Right cardiac atrium (tissue), 5 donors: ENCODE measurements around the gene ARID3A. TPM values are rescaled to one million over a fixed set of nuclear protein-coding genes. Genes with fewer than 3 reads are reported as not detected.
A peak's percentile ranks its signal among the peaks of the same experiment; 100 is the strongest.
"Not testable (repeated sequence)": the region's sequence is repeated elsewhere in the genome, so short reads cannot be mapped to it uniquely, and the experiment has no call there.

ENCODE experiments used
- ATAC-seq, 2 donors: fragments of 200-7000 bp; cut with Tn5 transposase; one replicate each; pipeline versions ENCODE4 v1.8.0 to v1.9.1; 2020; ENCODE audit warnings: moderate library complexity in 2 of 2, mild to moderate bottlenecking in 1 of 2
- DNase-seq, 3 donors: peaks; one replicate each; pipeline ENCODE4 v3.0.0-alpha.2; 2020
- H3K27ac ChIP-seq: one replicate; pipeline ENCODE4 v1.5.1; 2013; ENCODE audit warnings: mild to moderate bottlenecking, low read length, control low read depth, moderate library complexity
- H3K27me3 ChIP-seq: one replicate; pipeline ENCODE4 v1.6.1; 2013; ENCODE audit not compliant: control insufficient read depth, insufficient read depth
- H3K4me1 ChIP-seq: one replicate; pipeline ENCODE4 v1.6.1; 2013; ENCODE audit warnings: low read length; ENCODE audit not compliant: control insufficient read depth, insufficient read depth
- H3K4me3 ChIP-seq: one replicate; pipeline ENCODE4 v1.5.1; 2013; ENCODE audit warnings: low read length, control low read depth
- H3K9me3 ChIP-seq: one replicate; pipeline ENCODE4 v1.6.1; 2013; ENCODE audit warnings: low read length; ENCODE audit not compliant: control insufficient read depth
- WGBS: extraction: QIAGEN DNeasy Blood & Tissue Kit; methylation state at CpG from one replicate; pipeline ENCODE4 v1.1.7; 2013; 5-methylcytosine and 5-hydroxymethylcytosine counted together
- intact Hi-C, 4 donors: fragments of 100-400 bp; cut with DNase I; formaldehyde crosslinking; loops; one replicate each; pipeline versions ENCODE4 v1.11.0 to v1.14.0; 2022 to 2023
- polyA plus RNA-seq: library from polyadenylated mRNA; stranded (reverse); fragments of 200-250 nt; gene quantifications from one replicate; pipeline ENCODE4 v1.2.3, GENCODE V29; 2013
- total RNA-seq, 4 donors: library from RNA; stranded (reverse); fragmentation: NEBNext Ultra II Directional; extraction: Animal tissue kit (Norgen Biotek cat#: 25700); gene quantifications; one replicate each; pipeline ENCODE4 v1.2.1, GENCODE V29; 2021
- donor health status: healthy with polysubstance abuse.
- donor health status: DM: no; HTN: yes; CAD: no.
- donor health status: DM: no; HTN: no; CAD: no.
- donor health status: DM: no; HTN: yes; CAD: no; lungs with severe emphysema.
- donor health status: DM: yes; HTN: yes; CAD: no.

The ARID3A gene
- total and polyA plus RNA-seq, 5 donors: 3.3 to 6.2 (median 5.1) TPM

DNA sequence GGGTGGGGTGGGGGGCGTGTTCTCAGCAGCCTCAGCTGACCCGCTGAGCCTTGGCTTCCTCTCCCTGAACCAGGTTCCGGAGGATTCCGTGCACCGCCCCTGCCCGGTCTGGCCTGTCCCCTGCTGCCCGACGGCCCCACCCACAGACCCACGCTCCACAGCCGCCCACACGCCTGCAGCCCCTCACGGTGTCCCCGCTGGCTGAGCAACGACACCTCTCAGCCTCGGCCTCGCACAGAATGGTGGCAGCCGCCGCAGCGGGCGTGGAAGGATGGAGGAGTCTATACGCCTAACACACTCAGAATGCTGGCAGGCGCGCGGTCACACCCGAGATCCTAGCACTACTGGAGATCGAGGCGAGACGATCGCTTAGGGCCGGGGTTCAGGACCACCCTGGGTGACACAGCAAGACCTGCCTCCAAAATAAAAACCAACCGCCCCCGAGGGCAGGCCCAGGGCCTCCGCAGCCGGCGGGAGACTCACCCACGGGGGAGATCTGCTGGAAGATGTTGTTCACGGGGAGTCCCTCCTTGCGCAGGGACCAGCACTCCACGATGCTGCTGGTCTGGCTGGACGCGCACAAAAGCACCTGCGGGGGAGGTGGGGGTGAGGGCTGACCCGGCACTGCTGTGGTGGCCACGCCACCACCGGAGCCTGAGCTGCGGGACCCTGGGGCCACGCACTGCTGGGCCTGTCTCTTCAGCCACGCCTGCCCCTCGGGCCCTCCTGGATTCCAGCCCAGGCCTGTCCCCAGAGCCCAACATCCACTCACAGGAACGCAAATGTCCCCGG, 41.2 kb upstream of the ARID3A start:
- H3K27ac ChIP-seq: no peak overlapping the region
- H3K4me1 ChIP-seq: no peaks in the 10 kb centered on the region
- intact Hi-C loops: no loop called here
- H3K27me3 ChIP-seq: no peaks in the 10 kb centered on the region
- 93% methylated on average over 51 of the region's 51 CpGs for WGBS
- H3K9me3 ChIP-seq: no peaks in the 10 kb centered on the region
- peak in 2 of 3 donors; percentile 41 to 49 for DNase-seq
- no peak for ATAC-seq
- no peak overlapping the region for H3K4me3 ChIP-seq

DNA sequence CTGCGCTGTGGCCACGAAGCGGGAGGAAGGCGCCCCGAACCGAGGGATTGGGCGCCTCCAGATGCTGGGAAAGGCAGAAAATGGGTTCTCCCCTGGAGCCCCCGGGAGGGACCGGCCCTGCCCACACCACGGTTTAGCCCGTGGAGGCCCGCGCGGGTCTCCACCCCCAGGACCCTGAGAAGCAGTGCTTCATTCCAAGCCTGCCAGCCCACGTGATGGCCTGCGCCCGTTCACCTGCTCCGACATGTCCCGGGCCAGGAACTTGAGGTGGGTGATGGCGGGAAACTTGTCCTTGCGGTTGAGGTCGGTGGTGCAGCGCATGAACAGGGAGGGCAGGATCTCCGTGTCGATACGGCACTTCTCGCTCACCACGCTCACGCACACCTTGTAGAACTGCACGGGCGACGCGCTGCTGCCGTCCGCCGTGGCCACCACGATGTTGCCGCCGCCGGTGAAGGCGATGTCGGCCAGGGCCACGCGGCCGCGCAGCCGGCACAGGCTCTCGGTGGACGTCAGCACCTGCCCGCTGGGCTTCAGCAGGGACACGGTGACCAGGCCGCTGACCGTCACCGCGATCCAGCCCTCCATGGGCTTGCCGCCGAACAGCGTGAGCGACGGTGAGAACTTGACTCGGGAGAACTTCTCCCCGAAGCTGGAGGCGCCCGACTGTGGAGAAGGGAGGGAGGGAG, 40.2 kb upstream of the ARID3A start:
- WGBS: 96% methylated on average over 64 of the region's 64 CpGs
- intact Hi-C loops: no loop called here
- Histone ChIP-seq H3K27me3 (no peaks in the 10 kb centered on the region), H3K27ac (no peak overlapping the region), H3K9me3 (no peaks in the 10 kb centered on the region), H3K4me3 (no peak overlapping the region), H3K4me1 (no peaks in the 10 kb centered on the region)
- ATAC-seq (no peak), DNase-seq (peak in 1 of 3 donors; percentile 46)

DNA sequence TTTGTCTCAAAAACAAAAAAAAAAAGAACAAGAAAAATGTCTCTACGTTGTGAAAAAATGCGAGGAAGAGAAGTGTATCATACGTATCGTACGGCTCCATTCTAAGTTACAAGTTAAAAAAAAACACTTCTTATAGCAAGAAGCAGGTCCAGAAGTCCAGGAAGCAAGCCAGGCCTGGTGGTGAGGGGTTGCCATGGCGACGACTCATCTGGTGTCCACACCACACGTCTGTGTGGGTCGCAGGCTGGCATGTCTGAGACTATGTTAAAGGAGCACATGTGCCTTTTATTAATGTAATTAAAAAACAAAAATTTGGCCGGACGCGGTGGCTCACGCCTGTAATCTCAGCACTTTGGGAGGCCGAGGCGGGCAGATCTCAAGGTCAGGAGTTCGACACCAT, 38.8 kb upstream of the ARID3A start:
- Histone ChIP-seq H3K27ac (no peak overlapping the region), H3K4me1 (no peaks in the 10 kb centered on the region), H3K27me3 (no peaks in the 10 kb centered on the region), H3K9me3 (no peaks in the 10 kb centered on the region), H3K4me3 (no peak overlapping the region)
- DNase-seq (no peak), ATAC-seq (no peak)
- WGBS: 78% methylated on average over 16 of the region's 16 CpGs
- intact Hi-C loops: no loop called here

DNA sequence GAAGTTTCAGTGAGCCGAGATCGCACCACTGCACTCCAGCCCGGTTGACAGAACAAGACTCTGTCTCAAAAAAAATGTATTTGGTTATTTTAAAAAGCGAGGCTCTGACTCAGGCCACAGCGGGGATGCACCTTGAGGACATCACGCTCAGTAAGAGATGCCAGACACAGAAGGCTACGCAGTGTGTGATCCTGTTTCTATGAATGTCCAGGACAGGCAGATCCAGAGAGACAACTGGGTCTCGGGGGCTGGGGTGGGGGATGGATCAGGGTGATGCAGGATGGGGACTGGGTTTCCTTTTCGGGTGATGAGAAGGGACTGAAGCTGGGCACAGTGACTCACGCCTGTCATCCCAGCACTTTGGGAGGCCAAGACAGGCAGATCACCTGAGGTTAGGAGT, 38.2 kb upstream of the ARID3A start:
- 96% methylated on average over 10 of the region's 10 CpGs for WGBS

DNA sequence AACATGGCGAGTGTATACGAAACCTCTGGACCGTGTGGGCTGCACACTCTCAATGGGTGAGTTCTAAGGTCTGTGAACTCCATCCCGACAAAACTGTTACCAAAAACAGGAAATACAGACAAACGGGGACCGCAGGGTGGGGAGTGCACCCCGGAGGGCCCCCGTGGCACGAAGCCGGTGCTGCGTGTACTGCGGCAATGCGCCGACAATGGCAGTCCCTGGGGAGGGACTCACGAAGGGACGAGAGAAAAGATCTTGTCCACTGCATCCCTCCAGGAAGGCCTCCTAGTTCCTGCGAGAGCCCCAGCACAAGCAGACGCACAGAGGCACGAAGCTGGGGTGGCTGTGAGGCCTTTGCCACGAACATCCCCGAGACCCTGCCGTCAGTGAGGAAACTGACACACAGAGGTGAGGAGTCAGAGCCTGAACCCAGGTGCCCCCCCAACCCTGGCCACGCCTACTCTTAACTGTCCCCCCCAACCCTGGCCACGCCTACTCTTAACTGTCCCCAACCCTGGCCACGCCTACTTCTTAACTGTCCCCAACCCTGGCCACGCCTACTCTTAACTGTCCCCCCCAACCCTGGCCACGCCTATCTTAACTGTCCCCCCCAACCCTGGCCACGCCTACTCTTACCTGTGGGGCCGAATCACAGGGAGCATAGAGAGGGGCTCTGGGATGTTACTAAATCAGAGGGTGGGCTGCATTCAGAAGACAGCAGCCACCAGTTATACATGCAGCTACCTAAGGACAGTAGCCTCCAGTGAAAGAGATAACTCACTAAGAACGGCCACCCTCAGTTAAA, 37.1 kb upstream of the ARID3A start:
- Histone ChIP-seq H3K4me1 (no peaks in the 10 kb centered on the region), H3K9me3 (no peaks in the 10 kb centered on the region), H3K4me3 (no peak overlapping the region), H3K27ac (no peak overlapping the region), H3K27me3 (no peaks in the 10 kb centered on the region)
- no peak for ATAC-seq
- intact Hi-C loops: no loop called here
- DNase-seq: peak in 1 of 3 donors; percentile 50
- 92% methylated on average over 30 of the region's 30 CpGs for WGBS

More for the DNA sequence above, 38.2 kb upstream of the ARID3A start:
- H3K4me1 ChIP-seq: no peaks in the 10 kb centered on the region
- H3K27ac ChIP-seq: no peak overlapping the region
- DNase-seq (no peak), ATAC-seq (no peak)
- H3K27me3 ChIP-seq: no peaks in the 10 kb centered on the region
- no peak overlapping the region for H3K4me3 ChIP-seq
- H3K9me3 ChIP-seq: no peaks in the 10 kb centered on the region
- intact Hi-C loops: no loop called here

DNA sequence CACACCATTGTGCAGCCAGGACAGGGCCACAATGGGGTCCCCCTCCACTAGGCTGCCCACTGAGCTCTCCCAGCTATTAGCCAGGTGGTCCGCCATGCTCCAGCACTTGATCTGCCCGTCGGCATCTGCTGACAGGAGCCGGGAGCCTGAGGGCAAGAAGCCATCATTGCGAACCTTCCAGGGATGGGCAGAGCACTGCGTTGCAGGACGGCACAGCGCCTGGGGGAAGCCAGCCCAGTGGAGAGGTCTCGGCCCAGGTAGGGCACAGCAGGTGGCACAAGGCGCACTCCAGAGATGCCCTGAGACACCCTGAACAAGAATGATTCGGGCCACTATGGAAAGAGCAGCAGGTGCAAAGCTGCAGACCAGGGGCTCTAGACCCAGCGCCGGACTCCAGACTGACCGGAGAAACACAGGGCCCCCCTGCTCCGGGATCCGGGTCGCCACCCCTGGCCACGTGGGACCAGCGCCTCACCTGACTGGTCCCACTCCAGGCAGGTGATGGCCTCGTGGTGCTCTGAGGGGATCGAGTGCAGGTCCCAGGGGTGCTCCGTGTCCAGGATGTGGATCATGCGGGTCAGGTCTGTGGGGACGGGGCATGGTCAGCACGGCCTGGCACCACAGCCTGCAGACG, 36.1 kb upstream of the ARID3A start:
- Histone ChIP-seq H3K27ac (no peak overlapping the region), H3K4me3 (no peak overlapping the region), H3K9me3 (no peaks in the 10 kb centered on the region), H3K4me1 (no peaks in the 10 kb centered on the region), H3K27me3 (no peaks in the 10 kb centered on the region)
- no peak for ATAC-seq
- 92% methylated on average over 26 of the region's 26 CpGs for WGBS
- intact Hi-C loops: no loop called here
- DNase-seq: peak in 1 of 3 donors; percentile 56

DNA sequence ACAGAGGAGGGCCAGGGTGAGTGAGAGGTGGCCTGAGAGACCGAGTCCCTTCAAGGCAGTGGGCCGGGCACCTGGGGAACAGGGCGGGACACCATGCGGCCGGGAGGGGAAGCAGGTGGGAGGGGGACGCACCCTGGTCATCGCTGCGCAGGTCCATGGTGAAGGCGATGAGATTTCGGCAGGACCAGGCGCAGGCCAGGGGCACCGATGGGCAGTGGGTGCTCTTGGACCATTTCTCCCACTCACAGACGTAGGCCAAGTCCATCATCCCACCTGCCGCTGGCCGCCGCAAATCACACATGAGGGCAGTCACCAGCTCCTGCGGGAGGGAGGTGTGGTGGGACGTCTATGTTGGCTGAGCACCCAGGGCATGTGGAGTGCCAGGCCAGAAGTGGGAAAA, 35.0 kb upstream of the ARID3A start:
- Histone ChIP-seq H3K4me1 (no peaks in the 10 kb centered on the region), H3K4me3 (no peak overlapping the region), H3K9me3 (no peaks in the 10 kb centered on the region), H3K27ac (no peak overlapping the region), H3K27me3 (no peaks in the 10 kb centered on the region)
- ATAC-seq (no peak), DNase-seq (peak in 1 of 3 donors; percentile 56)
- 86% methylated on average over 18 of the region's 18 CpGs for WGBS
- intact Hi-C loops: no loop called here

DNA sequence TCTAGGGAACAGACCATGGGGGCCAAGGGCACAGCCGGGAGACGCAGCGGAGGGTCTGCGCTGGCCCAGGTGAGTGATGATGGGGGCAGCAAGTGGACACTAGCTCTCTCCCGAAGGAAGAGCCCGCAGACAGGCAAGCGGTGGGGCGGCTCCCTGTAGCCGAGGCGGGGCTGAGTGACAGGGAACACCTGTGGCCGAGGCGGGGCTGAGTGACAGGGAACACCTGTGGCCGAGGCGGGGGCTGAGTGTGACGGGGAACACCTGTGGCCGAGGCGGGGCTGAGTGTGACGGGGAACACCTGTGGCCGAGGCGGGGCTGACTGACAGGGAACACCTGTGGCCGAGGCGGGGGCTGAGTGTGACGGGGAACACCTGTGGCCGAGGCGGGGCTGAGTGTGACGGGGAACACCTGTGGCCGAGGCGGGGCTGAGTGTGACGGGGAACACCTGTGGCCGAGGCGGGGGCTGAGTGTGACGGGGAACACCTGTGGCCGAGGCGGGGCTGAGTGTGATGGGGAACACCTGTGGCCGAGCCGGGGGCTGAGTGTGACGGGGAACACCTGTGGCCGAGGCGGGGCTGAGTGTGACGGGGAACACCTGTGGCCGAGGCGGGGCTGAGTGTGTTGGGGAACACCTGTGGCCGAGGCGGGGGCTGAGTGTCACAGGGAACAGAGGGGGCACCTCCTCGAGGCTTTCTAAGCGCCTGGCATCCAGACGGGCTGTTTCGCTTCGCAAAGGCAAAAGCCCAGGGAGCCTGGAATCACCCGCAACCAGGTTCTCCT, 34.2 kb upstream of the ARID3A start:
- peak in 1 of 3 donors; percentile 58 for DNase-seq
- H3K27ac ChIP-seq, H3K27me3 ChIP-seq, intact Hi-C loops, H3K4me1 ChIP-seq, H3K9me3 ChIP-seq, ATAC-seq: not testable (repeated sequence)
- WGBS: 77% methylated on average over 48 of the region's 50 CpGs
- peak overlapping the region; percentile 89 for H3K4me3 ChIP-seq

DNA sequence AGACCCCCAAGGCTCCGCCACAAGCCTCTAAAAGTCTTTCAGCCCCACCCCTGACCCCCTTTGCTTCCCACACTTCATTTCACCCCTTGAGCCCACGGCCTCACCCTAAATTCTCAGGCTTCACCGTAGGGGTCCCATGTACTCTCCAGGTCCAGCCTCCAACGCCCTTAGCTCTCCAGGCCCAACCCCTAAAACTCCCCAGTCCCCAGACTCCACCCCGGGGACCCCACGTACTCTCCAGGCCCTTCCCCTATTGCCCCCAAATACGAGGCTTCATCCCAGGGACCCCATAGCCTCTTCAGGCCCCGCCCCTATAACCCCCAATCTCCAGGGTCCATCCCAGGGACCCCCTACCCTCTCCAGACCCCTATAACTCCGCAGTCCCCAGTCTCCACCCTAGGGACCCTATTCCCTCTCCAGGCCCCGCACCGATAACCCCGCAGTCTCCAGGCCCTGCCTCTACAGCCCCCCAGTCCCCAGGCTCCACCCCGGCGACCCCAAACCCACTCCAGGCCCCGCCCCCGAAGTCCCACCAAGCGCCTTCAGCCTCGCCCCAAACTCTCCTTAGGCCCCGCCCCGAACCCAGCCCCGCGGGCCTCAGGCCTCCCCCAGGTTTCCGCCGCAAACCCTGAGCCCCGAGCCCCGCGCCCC, 33.5 kb upstream of the ARID3A start:
- no peaks in the 10 kb centered on the region for H3K9me3 ChIP-seq
- peak in 1 of 3 donors; percentile 54 for DNase-seq

More for the DNA sequence above, 33.5 kb upstream of the ARID3A start:
- no peaks in the 10 kb centered on the region for H3K4me1 ChIP-seq
- no peaks in the 10 kb centered on the region for H3K27me3 ChIP-seq
- H3K4me3 ChIP-seq: peak overlapping the region; percentile 89
- intact Hi-C loops: no loop called here
- 5% methylated on average over 26 of the region's 27 CpGs for WGBS
- peak; percentile 4 to 5 for ATAC-seq
- peak overlapping the region; percentile 10 for H3K27ac ChIP-seq
